Urothelium cell line (cell line): ENCODE results near the gene PSMB9.
A peak's percentile ranks its signal among the peaks of the same experiment; 100 is the strongest.
"Not testable (repeated sequence)": the region's sequence is repeated elsewhere in the genome, so short reads cannot be mapped to it uniquely, and the experiment has no call there.

ENCODE experiments used
- DNase-seq: peaks from one replicate; pipeline ENCODE4 v3.0.0; 2011; ENCODE audit warnings: low spot score, mixed read lengths
- FAIRE-seq: peaks from 2 replicates; lab custom pipeline; 2011; peaks lifted over from hg19 to GRCh38; lab: Jason Lieb, UNC

The PSMB9 gene

GRCh38 chr6:32857156-32857891 is 3.3 kb downstream of the PSMB9 start:
- no peak for FAIRE-seq

GRCh38 chr6:32858194-32858593 is 4.2 kb downstream of the PSMB9 start:
- no peak for FAIRE-seq
- DNase-seq, result no peak

More at GRCh38 chr6:32857156-32857891, 3.3 kb downstream of the PSMB9 start:
- no peak for DNase-seq

GRCh38 chr6:32860674-32861073 is 6.7 kb downstream of the PSMB9 start:
- DNase-seq (no peak), FAIRE-seq (no peak)

- no peak for DNase-seq
- no peak for FAIRE-seq
Observed at GRCh38 chr6:32862725-32863124, 8.7 kb downstream of the PSMB9 start.

GRCh38 chr6:32865724-32866443 is 11.9 kb downstream of the PSMB9 start:
- DNase-seq, result no peak
- FAIRE-seq, result no peak

- DNase-seq (no peak), FAIRE-seq (no peak)
Observed at GRCh38 chr6:32867022-32867477, 13.1 kb downstream of the PSMB9 start.

GRCh38 chr6:32867554-32868256 is 13.7 kb downstream of the PSMB9 start:
- FAIRE-seq (no peak), DNase-seq (no peak)

GRCh38 chr6:32868257-32868788 is 14.3 kb downstream of the PSMB9 start:
- FAIRE-seq, result peak; percentile 46

GRCh38 chr6:32873947-32874346 is 20.0 kb downstream of the PSMB9 start:
- not testable (repeated sequence) for FAIRE-seq

More at GRCh38 chr6:32868257-32868788, 14.3 kb downstream of the PSMB9 start:
- DNase-seq, result peak; percentile 39

GRCh38 chr6:32876603-32877002 is 22.6 kb downstream of the PSMB9 start:
- DNase-seq, result no peak
- FAIRE-seq, result no peak

More at GRCh38 chr6:32873947-32874346, 20.0 kb downstream of the PSMB9 start:
- DNase-seq, result not testable (repeated sequence)

GRCh38 chr6:32879691-32880090 is 25.7 kb downstream of the PSMB9 start:
- no peak for DNase-seq
- FAIRE-seq, result no peak

- not testable (repeated sequence) for FAIRE-seq, DNase-seq
Observed at GRCh38 chr6:32880962-32881361, 27.0 kb downstream of the PSMB9 start.

- no peak for FAIRE-seq
- no peak for DNase-seq
Observed at GRCh38 chr6:32882879-32883250, 28.9 kb downstream of the PSMB9 start.

- FAIRE-seq (no peak), DNase-seq (no peak)
Observed at GRCh38 chr6:32883789-32884188, 29.8 kb downstream of the PSMB9 start.

- DNase-seq (peak; percentile 34), FAIRE-seq (no peak)
Observed at GRCh38 chr6:32885698-32886286, 31.8 kb downstream of the PSMB9 start.

GRCh38 chr6:32886681-32887383 is 32.8 kb downstream of the PSMB9 start:
- no peak for FAIRE-seq

GRCh38 chr6:32887616-32888015 is 33.6 kb downstream of the PSMB9 start:
- no peak for FAIRE-seq
- no peak for DNase-seq

More at GRCh38 chr6:32886681-32887383, 32.8 kb downstream of the PSMB9 start:
- peak; percentile 45 for DNase-seq

- DNase-seq (no peak), FAIRE-seq (no peak)
Observed at GRCh38 chr6:32888576-32888975, 34.6 kb downstream of the PSMB9 start.

GRCh38 chr6:32889533-32889932 is 35.5 kb downstream of the PSMB9 start:
- DNase-seq, result no peak
- no peak for FAIRE-seq

GRCh38 chr6:32890831-32891230 is 36.8 kb downstream of the PSMB9 start:
- DNase-seq (no peak), FAIRE-seq (no peak)
